ENCODE data around the gene CTSL.

- TF ChIP-seq CTCF (IDR thresholded peaks at IDR 0.05; ENCODE audit: insufficient read depth, low read length, poor library complexity, severe bottlenecking) (no peak), EZH2phosphoT487 (conservative IDR thresholded peaks at IDR 0.05; ENCODE audit: low read length) (no peak)
Observed at GRCh38 chr9:87748881-87749280, 23.0 kb downstream of the CTSL start.
